ENCODE data around the gene C1QL2. TPM values are rescaled to one million over a fixed set of nuclear protein-coding genes. Genes with fewer than 3 reads are reported as not detected.

The C1QL2 gene
- total RNA-seq, 6 donors from 2014 or later = not detected

GRCh38 chr2:119114266-119114665 lies 44.3 kb downstream of the C1QL2 start:
- no peak overlapping the region for H3K4me3 ChIP-seq
- WGBS, 2 donors = 50 to 100% methylated on average over 1 to 3 of the region's 3 CpGs
- no peak overlapping the region for H3K27ac ChIP-seq
- H3K4me1 ChIP-seq = no peaks in the 10 kb centered on the region
- TF ChIP-seq EP300 (IDR thresholded peaks at IDR 0.05) (no peak), POLR2AphosphoS5 (IDR thresholded peaks at IDR 0.05) (no peak), POLR2A (IDR thresholded peaks at IDR 0.05) (no peak)
- DNase-seq (no peak), ATAC-seq (ENCODE audit: low FRiP score in 2 of 2) (no peak)
- H3K9me3 ChIP-seq = peaks cover 0 to 12% (median 6%) of the 10 kb centered on the region in 4 donors
- H3K36me3 ChIP-seq = no peaks in the 10 kb centered on the region
- H3K27me3 ChIP-seq = no peaks in the 10 kb centered on the region

GRCh38 chr2:119113489-119113770 lies 45.1 kb downstream of the C1QL2 start:
- 51 to 56% methylated on average over 4 of the region's 4 CpGs for WGBS, 2 donors
- Histone ChIP-seq H3K36me3 (no peaks in the 10 kb centered on the region), H3K4me3 (no peak overlapping the region), H3K9me3 (peaks cover 0 to 12% (median 6%) of the 10 kb centered on the region in 4 donors), H3K27ac (no peak overlapping the region), H3K4me1 (no peaks in the 10 kb centered on the region), H3K27me3 (no peaks in the 10 kb centered on the region)
- DNase-seq = no peak
- no peak for TF ChIP-seq CTCF (IDR thresholded peaks at IDR 0.05)
- no peak for ATAC-seq (ENCODE audit: low FRiP score in 2 of 2)

GRCh38 chr2:119112770-119113488 lies 45.6 kb downstream of the C1QL2 start:
- Histone ChIP-seq H3K4me3 (no peak overlapping the region), H3K27me3 (no peaks in the 10 kb centered on the region), H3K27ac (no peak overlapping the region), H3K36me3 (no peaks in the 10 kb centered on the region), H3K9me3 (peaks cover 0 to 12% (median 6%) of the 10 kb centered on the region in 4 donors), H3K4me1 (no peaks in the 10 kb centered on the region)
- 41 to 45% methylated on average over 10 of the region's 10 CpGs for WGBS, 2 donors
- no peak for ATAC-seq (ENCODE audit: low FRiP score in 2 of 2)
- TF ChIP-seq EP300 (IDR thresholded peaks at IDR 0.05) = no peak
- no peak for TF ChIP-seq CTCF (IDR thresholded peaks at IDR 0.05)
- TF ChIP-seq POLR2A (IDR thresholded peaks at IDR 0.05) = no peak
- TF ChIP-seq POLR2AphosphoS5 (IDR thresholded peaks at IDR 0.05) = no peak
- DNase-seq = no peak

- Histone ChIP-seq H3K27ac (no peak overlapping the region), H3K9me3 (peaks cover 0 to 12% (median 6%) of the 10 kb centered on the region in 4 donors), H3K36me3 (no peaks in the 10 kb centered on the region), H3K27me3 (no peaks in the 10 kb centered on the region), H3K4me1 (no peaks in the 10 kb centered on the region), H3K4me3 (no peak overlapping the region)
- ATAC-seq (ENCODE audit: low FRiP score in 2 of 2) (no peak), DNase-seq (no peak)
- TF ChIP-seq POLR2A (IDR thresholded peaks at IDR 0.05) (no peak), CTCF (IDR thresholded peaks at IDR 0.05) (no peak), POLR2AphosphoS5 (IDR thresholded peaks at IDR 0.05) (no peak), EP300 (IDR thresholded peaks at IDR 0.05) (no peak)
- WGBS, 2 donors = 60 to 76% methylated on average over 3 of the region's 3 CpGs
Observed at GRCh38 chr2:119112230-119112629, 46.3 kb downstream of the C1QL2 start.

- H3K27me3 ChIP-seq = no peaks in the 10 kb centered on the region
- TF ChIP-seq CTCF (IDR thresholded peaks at IDR 0.05) (no peak), POLR2AphosphoS5 (IDR thresholded peaks at IDR 0.05) (no peak), EP300 (IDR thresholded peaks at IDR 0.05) (no peak), POLR2A (IDR thresholded peaks at IDR 0.05) (no peak)
- H3K36me3 ChIP-seq = no peaks in the 10 kb centered on the region
- no peak overlapping the region for H3K27ac ChIP-seq
- WGBS, 2 donors = 65 to 73% methylated on average over 8 of the region's 8 CpGs
- peaks cover 0 to 12% (median 6%) of the 10 kb centered on the region in 4 donors for H3K9me3 ChIP-seq
- DNase-seq (no peak), ATAC-seq (ENCODE audit: low FRiP score in 2 of 2) (no peak)
- H3K4me1 ChIP-seq = no peaks in the 10 kb centered on the region
- no peak overlapping the region for H3K4me3 ChIP-seq
Observed at GRCh38 chr2:119111115-119111975, 47.2 kb downstream of the C1QL2 start.
